Measurements from ENCODE around the gene RIMS1.

Gene RIMS1

GRCh38 chr6:72416744-72417465 is 530.6 kb downstream of the RIMS1 start:
- no peak for DNase-seq (ENCODE audit: low read depth)

GRCh38 chr6:72417759-72418158 is 531.4 kb downstream of the RIMS1 start:
- DNase-seq (ENCODE audit: low read depth) = no peak

- no peak for DNase-seq (ENCODE audit: low read depth)
Observed at GRCh38 chr6:72418495-72418894, 532.1 kb downstream of the RIMS1 start.

GRCh38 chr6:72419966-72420365 is 533.6 kb downstream of the RIMS1 start:
- no peak for DNase-seq (ENCODE audit: low read depth)

GRCh38 chr6:72420409-72420808 is 534.1 kb downstream of the RIMS1 start:
- DNase-seq (ENCODE audit: low read depth) = no peak

- DNase-seq (ENCODE audit: low read depth) = no peak
Observed at GRCh38 chr6:72421387-72421786, 535.0 kb downstream of the RIMS1 start.

GRCh38 chr6:72422171-72422570 is 535.8 kb downstream of the RIMS1 start:
- DNase-seq (ENCODE audit: low read depth) = no peak

GRCh38 chr6:72424476-72424875 is 538.1 kb downstream of the RIMS1 start:
- DNase-seq (ENCODE audit: low read depth) = no peak

GRCh38 chr6:72425003-72425681 is 538.8 kb downstream of the RIMS1 start:
- DNase-seq (ENCODE audit: low read depth) = no peak

GRCh38 chr6:72440611-72441010 is 554.3 kb downstream of the RIMS1 start:
- DNase-seq (ENCODE audit: low read depth) = no peak

- DNase-seq (ENCODE audit: low read depth) = no peak
Observed at GRCh38 chr6:72446430-72446829, 560.1 kb downstream of the RIMS1 start.
